NCI-H1092 treated with DMSO at 0.1 percent for 48 hours (cell line): ENCODE results near the gene STIP1.

Source experiments
- DNase-seq: peaks from one replicate; lab custom pipeline; 2025; lab: John Stamatoyannopoulos, UW

STIP1 gene

DNA sequence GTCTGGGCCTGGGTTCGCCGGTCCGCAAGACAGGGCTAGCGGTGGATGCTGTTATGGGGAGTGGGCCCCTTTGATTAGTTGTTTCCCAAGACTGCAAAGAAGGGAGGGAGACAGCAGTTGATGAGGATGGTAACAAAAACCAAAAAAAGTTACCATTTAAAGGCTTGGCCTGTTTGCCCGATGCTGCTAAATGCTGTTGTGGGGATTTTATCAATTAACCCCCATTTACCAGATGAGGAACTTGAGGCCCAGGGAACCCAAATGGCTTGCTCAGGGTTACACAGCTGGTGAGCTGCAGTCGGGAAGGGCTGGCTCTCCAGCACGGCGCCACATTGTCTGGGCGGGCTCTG lies 36.7 kb downstream of the STIP1 start:
- DNase-seq = peak; percentile 27

DNA sequence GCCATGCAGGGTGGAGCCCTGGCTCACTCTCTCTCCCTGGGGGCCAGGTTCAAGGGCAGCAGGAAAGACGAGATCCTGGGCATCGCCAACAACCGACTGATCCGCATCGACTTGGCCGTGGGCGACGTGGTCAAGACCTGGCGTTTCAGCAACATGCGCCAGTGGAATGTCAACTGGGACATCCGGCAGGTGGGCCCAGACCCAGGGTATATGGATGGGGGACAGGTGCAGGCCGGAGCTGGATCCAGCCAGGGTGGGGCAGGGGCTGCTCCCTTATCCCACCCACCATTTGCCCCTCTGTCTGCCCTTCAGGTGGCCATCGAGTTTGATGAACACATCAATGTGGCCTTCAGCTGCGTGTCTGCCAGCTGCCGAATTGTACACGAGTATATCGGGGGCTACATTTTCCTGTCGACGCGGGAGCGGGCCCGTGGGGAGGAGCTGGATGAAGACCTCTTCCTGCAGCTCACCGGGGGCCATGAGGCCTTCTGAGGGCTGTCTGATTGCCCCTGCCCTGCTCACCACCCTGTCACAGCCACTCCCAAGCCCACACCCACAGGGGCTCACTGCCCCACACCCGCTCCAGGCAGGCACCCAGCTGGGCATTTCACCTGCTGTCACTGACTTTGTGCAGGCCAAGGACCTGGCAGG lies 37.2 kb downstream of the STIP1 start:
- DNase-seq = no peak

DNA sequence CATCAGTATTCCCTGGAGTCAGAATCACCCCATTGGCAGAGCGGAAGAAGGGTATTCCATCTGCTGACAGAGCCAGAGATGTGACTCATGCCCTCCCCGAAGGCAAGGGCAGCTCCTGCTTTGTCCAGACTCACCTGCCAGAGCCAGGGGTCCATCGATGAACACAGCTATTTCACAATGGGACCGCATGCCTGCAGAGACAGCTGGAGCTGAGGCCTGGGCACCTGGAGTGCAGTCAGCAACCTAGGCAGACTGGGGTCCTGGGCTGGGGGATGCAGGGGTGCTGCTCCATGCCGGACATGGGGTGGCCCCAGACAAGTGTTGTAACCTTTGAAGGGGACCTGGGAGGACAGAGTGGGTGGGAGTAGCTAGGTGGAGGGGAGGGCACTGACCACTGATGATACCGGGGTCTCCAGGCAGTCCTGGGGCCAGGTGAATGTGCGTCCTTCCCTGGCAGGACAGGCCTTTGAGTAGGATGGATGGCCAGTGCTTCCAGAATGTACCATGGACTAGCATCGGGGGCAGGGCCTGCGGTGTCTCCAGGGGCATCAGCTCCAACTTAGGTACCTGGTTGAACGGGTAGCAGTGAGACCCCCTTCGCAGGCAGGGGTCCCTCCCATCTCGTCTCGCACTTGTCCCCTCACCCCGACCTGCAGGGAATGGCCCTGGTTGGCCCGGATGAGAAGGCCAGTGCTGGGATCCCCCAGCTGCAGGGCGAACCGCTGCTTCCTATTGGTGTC lies 38.4 kb downstream of the STIP1 start:
- no peak for DNase-seq

DNA sequence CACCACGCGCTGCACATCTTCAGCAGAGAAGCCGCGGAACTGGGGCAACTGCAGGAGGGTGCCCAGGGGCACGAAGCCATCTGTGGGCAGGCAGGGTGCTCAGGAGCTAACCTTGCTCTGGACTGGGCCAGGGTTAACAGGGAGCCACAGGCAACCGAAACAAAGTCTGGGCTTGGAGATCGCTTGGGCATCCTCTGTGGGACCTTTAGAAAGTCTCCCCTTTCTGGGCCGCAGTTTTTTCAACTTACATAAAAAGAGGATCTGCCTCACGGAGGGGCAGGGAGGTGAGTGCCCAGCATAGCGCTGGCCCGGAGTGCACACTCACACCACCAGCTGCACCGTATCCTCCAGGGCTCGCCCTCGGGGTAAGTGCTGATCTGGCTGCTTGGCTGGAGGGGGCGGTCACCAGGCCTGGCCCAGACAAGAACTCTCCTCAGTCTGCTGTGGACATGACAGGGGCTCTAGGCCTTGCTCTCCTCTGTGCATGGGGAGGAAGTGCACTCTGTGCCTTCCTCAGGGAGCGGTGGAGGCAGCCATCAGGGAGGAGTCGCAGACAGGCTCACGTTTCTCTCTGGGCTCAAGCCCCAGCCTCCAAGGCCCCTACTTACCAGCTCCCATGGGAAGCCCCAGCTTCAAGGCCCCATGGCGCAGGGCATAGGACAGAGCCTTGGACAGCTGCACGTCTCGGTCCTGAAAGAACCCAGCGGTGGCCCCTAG lies 39.1 kb downstream of the STIP1 start:
- DNase-seq = no peak

DNA sequence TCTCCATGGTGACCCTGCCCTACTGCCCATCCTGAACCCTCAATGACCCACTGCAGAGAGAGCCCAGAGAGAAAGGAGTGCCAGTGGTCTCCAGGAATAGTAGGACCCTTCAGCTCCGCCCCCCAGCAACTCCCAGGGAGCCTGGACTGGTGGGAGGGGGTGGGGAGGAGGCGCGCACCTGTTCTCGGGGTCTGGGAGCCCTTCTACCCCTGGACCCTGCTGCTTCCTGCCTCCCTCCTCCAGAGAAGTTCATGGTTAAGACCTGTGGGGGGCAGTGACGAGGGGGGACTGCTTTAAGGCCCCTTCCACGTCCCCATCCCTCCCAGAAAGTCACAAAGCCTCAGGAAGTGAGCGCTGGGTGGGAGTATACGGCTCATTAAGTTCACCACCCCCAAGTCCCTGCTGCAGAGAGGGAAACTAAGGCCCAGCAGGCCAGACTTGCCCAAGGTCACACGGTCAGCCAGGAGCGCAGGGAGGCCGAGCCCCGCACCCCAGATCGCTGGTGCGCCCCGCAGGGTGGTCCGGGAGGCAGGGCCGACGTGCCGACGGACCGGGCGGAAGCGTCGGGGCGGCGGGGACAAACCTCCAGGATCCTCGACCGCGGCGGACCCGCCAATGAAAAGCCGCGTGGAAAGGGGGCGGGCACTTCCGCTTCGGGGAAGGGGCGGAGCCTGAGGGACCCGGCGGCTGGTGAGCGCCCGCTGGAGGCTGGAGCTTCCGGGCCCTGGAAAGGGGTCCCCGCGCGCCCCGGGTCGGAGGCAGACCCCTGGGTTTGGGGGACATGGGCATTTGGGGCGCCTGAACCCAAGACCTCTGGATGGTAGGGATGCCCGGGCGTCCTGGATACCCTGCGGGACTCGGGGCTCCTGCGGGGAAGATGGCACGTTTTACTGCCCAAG lies 39.9 kb downstream of the STIP1 start, which contains the start of the genes NUDT22 and TRPT1:
TSS of gene NUDT22 (plus strand) at position 667 of the 899 bp plus-strand sequence. CDS start 379 bp downstream, outside the sequence.
TSS of gene TRPT1 (minus strand) at position 579 of the 899 bp plus-strand sequence. CDS start at position 253, 326 bp downstream.
- peak; percentile 92 for DNase-seq

DNA sequence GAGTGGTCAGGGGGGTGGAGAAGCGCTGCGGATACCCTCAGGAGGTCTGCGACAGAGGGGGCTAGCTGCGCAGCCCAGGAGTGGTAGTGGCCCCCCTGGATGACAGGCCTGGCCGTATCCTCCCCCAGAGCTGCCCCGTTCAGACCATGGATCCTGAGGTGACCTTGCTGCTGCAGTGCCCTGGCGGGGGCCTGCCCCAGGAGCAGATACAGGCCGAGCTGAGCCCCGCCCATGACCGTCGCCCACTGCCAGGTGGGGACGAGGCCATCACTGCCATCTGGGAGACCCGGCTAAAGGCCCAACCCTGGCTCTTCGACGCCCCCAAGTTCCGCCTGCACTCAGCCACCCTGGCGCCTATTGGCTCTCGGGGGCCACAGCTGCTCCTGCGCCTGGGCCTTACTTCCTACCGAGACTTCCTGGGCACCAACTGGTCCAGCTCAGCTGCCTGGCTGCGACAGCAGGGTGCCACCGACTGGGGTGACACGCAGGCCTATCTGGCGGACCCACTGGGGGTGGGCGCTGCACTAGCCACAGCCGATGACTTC lies 40.6 kb downstream of the STIP1 start:
- peak; percentile 61 for DNase-seq

DNA sequence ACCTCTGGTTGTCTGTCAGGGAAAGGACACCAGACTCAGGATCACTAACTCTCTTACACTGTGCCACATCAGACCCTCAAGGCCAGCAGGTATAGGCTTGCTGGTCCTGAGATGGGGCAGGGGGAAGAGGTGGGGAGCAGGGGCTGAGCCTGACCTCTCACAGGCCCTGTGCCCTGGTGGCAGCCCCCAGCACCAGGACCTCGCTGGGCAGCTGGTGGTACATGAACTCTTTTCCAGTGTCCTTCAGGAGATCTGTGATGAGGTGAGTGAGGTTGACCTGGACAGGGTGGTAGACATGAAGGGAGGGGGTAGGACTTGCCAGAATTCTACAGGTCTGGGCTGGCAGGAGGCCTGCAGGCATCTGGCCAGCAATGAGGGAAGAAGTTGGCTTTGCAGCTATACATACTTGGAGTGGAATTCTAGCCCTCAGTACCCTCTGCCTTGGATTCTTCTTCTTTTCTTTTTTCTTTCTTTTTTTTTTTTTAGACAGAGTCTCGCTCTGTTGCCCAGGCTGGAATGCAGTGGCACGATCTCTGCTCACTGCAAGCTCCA lies 41.5 kb downstream of the STIP1 start:
- no peak for DNase-seq

DNA sequence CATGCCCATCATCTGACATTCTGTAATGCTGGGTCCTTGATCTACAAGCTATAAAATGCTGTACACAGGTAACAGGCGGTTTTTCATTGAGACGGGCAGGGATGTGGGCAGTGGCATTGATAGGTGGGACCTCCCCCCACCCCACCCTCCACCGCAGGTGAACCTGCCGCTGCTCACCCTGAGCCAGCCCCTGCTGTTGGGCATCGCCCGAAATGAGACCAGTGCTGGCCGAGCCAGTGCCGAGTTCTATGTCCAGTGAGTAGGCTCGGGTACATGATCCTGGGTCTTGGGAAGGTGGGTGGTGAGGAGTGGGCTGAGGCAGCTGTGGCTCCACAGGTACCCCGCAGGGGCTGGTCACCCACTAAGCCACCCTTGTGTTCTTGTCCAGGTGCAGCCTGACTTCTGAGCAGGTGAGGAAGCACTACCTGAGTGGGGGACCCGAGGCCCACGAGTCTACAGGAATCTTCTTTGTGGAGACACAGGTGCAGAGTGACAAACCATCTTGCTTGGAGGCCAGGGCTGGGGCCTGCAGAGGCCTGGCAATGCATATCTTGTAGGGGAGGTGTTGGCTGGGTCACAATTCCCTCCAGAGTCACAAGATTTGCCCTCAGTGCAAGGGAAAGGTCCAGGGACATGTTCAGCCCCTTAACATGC lies 43.2 kb downstream of the STIP1 start:
- no peak for DNase-seq

DNA sequence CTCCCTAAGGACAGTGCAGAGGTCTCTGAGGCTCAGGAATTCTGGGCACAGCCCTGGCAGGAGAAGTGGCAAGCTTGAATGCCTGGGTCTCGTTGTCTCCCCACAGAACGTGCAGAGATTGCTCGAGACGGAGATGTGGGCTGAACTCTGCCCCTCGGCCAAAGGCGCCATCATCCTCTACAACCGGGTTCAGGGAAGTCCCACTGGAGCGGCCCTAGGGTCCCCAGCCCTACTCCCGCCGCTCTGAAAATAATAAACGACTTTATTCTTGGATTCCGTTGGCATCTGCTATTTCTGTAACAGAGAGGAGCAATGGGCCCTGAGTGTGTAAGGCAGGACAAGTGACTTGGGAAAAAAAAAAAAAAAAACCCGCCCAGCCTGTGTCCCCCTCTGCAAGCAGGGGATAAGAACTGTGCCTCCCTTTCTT lies 43.8 kb downstream of the STIP1 start:
- DNase-seq = no peak

DNA sequence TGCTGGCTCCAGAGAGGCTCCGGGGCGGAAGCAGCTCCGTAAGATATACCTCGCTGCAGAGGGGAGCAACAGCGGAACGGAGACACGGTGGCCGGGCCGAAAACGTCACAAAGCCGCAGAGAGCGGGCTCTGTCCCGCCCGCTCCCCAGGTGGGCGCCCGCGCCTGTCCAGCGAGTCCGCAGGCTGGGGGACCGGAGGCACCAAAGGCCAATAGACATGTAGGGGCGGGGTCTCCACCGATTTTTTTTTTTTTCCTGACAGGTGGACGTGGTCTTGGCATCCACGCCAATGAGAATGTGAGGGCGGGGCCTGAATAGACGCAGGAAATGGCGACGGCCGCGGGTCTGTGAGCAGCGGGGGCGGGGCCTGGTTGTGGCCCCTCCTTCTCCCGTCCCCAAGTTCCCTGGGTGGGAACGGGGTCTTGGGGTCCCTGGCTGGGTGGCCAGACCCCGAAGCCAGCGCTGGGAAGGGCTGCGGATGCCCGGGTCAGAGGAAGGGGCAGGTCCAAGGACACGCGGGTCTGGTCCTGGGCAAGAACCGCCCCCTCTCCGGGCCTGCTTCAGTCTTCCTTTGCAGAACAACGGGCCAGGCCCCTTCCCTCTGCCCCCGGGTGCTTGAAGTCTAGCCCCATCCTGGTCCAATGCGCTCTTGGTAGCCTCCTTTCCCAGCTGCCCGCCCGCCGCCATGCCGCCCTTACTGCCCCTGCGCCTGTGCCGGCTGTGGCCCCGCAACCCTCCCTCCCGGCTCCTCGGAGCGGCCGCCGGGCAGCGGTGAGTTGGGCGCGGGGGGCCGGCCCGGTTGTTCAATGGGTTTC lies 44.4 kb downstream of the STIP1 start, which contains the start of gene DNAJC4:
TSS of gene DNAJC4 (plus strand) at position 378 of the 814 bp plus-strand sequence. CDS start at position 685, 307 bp downstream.
- peak; percentile 98 for DNase-seq

DNA sequence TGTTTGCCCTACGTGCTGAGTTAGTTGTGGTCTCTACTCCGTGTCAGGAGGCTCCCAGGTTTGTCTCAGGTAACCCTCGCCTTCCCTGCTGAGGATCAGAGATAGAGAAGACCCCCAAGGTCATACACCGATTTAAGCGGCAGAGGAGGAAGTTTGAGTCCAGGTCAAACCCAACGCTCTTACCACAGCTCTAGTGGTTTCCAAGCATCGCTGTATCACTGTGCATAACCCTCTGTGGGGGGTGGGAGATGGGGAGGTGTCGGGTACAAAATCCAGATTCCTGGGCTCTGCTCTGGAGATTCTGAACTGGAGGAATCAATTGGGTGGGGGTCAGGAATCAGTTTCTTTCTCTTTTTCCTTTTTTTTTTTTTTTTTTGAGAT lies 45.0 kb downstream of the STIP1 start:
- no peak for DNase-seq

DNA sequence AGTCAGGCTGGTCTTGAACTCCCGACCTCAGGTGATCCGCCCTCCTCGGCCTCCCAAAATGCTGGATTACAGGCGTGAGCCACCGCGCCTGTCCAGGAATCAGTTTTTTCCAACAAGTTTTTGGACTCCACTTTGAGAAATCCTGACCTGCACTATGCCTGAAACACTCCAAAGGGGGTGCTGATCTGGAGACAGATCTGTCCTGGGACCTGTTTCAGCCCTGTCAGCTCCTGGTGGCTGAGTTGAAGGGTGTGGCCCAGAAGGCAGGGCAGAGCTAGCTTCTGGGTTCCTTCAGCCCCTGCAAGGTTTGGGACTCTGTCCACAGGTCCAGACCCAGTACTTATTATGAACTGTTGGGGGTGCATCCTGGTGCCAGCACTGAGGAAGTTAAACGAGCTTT lies 45.6 kb downstream of the STIP1 start:
- DNase-seq = no peak

DNA sequence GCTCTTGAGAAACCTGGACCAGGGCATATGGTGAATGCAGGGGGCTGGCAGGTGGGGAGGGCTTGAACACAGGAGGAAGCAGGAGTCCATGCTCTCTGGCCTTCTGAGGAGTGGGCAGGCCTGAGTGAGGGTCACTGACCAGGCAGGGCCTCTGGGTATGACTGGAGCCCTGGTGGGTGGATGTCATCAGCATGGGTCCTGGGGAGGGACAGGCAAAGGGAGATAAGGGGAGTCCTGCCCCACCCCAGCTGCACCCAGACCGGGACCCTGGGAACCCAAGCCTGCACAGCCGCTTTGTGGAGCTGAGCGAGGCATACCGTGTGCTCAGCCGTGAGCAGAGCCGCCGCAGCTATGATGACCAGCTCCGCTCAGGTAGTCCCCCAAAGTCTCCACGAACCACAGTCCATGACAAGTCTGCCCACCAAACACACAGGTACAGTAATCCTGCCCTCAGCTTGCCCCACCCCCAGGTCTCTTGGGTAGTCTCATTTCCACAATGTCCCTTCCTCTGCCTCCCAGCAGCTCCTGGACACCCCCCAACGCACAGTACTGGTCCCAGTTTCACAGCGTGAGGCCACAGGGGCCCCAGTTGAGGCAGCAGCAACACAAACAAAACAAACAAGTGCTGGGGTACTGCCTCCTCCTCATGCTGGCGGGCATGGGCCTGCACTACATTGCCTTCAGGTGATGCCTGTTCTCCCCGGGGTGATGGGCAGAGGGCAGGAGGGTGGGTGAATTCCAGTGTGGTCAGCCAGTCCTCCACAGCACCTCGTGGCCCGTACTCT lies 46.4 kb downstream of the STIP1 start:
- DNase-seq = no peak

DNA sequence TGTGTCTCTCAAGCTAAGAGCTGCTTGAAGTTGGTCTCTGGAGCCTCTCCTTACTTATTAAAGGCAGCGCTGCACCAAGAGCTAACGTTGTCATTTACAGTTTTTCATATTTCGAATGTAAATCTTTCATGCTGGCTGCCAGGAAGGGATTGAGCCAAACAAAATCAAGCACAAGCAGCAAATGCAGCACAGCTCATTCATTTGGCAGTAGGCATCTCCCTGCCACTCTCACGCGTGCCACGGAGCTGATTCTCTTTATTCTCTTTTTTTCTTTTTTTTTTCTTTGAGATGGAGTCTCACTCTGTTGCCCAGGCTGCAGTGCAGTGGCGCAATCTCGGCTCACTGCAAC lies 47.0 kb downstream of the STIP1 start:
- no peak for DNase-seq

DNA sequence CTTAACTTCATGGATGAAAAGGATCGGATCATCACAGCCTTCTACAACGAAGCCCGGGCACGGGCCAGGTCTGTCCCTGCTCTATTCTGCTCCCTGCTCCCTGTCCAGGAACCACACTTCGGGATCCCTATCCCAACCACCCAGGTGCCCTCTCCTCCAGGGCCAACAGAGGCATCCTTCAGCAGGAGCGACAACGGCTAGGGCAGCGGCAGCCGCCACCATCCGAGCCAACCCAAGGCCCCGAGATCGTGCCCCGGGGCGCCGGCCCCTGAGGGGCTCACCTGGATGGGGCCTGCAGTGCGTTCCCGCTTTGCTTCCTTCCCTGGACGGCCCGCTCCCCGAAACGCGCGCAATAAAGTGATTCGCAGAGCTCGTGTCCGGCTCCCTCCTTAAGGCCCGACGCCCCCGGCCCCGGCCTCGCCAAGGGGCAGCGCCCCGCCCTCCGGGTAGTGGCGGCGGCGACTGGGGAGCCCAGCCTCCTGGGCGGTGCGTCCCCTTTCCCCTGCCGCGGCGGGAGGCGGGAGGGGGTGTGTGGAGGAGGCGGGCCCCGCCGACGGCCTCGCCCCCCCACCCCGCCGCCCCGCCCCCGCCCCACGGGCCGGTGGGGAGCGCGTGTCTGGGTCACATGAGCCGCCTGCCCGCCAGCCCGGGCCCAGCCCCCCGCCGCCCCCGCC lies 48.1 kb downstream of the STIP1 start, which contains the start of gene VEGFB:
TSS of gene VEGFB (plus strand) at position 672 of the 674 bp plus-strand sequence. CDS start 250 bp downstream, outside the sequence.
- peak; percentile 65 for DNase-seq

DNA sequence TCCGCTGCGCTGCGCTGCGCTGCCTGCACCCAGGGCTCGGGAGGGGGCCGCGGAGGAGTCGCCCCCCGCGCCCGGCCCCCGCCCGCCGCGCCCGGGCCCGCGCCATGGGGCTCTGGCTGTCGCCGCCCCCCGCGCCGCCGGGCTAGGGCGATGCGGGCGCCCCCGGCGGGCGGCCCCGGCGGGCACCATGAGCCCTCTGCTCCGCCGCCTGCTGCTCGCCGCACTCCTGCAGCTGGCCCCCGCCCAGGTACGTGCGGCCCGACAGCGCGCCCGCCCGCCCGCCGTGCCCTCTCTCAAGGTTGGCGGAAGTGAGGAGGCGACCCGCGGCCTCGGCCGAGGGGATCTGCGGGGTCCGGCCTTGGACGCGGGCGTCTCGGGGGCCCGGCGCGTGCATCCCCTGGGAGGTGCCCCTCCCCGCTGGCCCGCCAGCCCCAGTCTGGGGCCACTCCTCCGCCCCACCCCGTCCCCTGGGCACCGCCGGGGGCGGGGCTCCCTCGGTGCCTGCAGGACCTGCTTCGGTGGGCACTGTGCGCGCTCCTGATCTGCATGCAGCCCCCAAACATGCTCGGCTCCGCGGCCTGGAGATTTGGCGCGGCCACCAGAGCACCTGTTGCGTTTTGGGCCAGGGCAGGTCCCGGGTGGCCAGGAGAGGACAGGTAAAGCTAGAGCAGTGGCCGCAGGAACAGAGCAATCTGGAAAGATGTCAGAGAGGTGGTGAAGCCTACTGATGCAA lies 48.8 kb downstream of the STIP1 start:
- peak; percentile 57 for DNase-seq

DNA sequence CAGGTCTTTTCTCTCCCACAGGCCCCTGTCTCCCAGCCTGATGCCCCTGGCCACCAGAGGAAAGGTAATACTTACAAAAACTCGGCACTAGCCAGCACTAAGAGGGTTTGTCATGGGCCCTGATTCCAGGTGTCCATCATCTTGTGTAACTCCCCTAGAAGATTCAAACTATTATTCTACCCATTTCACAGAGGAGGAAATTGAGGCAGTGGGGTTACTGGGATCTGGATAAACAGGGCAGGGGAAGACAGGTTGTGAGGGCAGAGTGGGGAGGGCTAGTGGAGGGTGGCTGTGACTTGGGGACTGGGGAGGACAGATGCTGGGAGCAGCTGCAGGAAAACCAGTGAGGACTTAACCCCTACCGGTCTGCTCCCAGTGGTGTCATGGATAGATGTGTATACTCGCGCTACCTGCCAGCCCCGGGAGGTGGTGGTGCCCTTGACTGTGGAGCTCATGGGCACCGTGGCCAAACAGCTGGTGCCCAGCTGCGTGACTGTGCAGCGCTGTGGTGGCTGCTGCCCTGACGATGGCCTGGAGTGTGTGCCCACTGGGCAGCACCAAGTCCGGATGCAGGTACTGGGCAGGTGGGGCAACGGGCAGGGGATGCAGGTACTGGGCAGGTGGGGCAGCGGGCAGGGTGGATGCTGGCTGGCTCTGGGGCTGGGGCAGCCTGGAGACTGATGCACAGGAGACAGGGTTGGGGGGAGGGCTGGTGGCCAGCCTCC lies 49.6 kb downstream of the STIP1 start:
- DNase-seq = no peak
